NT2/D1 (cell line): ENCODE measurements around the gene IGF1R.

Experiments used
- SUZ12 ChIP-seq: IDR thresholded peaks from 2 replicates; pipeline ENCODE4 v1.6.1; 2011; ENCODE audit not compliant: insufficient read length, insufficient read depth; ENCODE audit errors: extremely low read depth
- YY1 ChIP-seq: IDR thresholded peaks from 2 replicates; pipeline ENCODE4 v1.6.1; 2011; ENCODE audit not compliant: insufficient read length, insufficient read depth
- ZNF274 ChIP-seq: IDR thresholded peaks from 2 replicates; pipeline ENCODE4 v1.6.1; 2011; ENCODE audit warnings: mild to moderate bottlenecking, low read depth, low read length

- no peak for TF ChIP-seq YY1
- TF ChIP-seq ZNF274: no peak
- no peak for TF ChIP-seq SUZ12
Observed at GRCh38 chr15:98889930-98890695, 241.8 kb downstream of the IGF1R start.
